ENCODE data around the gene ANO9.
"Not testable (repeated sequence)": the region's sequence is repeated elsewhere in the genome, so short reads cannot be mapped to it uniquely, and the experiment has no call there.

Gene ANO9

GRCh38 chr11:415640-416041, 26.2 kb downstream of the ANO9 start:
- no peak for DNase-seq (ENCODE audit: low read depth)

DNA sequence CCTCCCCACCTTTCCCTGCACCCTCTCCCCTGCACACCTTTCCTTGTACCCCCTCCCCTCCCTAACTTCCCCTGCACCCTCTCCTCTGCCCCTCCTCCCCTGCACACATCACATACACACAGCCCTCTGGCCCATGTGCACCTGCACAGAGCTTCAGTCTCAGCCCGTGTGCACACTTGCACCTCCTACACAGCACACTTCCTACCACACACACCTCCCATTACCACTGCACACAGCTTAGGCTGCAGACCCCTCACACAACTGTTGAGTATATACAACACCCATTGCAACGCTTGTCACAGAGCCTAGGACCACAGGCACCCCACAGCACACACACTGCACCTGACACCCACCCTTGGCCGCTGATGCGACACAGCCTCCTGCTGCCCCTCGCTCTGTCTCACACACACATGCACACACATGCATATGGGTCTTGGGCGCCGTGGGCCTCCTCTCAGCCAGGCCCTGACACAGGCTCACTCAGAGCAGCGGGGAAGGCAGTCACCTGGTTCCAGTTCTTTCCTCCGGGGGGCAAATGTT, 27.4 kb downstream of the ANO9 start:
- DNase-seq (ENCODE audit: low read depth) = no peak

DNA sequence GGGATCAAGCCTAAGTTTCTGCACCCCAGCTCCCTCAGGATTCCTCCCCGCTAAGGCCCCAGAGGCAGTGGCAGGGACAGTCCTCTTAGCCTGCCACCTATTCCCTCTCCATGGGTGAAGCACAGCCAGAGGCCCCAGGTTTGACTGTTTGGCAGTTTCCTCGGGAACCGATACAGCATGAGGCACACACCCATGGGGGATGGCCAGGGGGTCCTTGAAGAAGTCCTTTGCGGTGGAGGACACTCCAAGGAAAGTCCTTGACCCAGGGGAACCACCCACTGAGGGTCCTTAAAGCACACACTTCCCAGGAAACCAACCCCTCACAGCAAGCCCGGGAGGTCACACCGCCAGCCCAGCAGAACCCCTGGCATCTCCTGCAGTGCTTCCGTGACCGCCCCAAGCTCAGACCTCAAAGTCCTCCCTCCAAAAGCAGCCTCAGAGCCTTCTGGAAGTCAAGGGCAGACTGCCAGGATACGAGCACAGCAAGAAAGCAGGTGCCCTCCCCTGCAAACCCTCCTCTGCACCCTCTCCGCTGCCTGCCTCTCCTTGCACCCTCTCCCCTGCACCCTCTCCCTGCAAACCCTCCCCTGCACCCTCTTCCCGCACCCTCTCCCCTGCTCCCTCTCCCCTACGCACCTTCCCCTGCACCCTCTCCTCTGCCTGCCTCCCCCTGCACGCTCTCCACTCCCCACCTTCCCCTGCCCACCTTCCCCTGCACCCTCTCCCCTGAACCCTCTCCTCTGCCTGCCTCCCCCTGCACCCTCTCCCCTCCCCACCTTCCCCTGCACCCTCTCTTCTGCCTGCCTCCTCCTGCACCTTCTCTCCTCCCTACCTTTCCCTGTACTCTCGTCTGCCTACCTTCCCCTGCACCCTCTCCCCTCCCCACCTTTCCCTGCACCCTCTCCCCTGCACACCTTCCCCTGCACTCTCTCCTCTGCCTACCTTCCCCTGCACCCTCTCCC, 28.4 kb downstream of the ANO9 start:
- DNase-seq (ENCODE audit: low read depth) = peak; percentile 19

DNA sequence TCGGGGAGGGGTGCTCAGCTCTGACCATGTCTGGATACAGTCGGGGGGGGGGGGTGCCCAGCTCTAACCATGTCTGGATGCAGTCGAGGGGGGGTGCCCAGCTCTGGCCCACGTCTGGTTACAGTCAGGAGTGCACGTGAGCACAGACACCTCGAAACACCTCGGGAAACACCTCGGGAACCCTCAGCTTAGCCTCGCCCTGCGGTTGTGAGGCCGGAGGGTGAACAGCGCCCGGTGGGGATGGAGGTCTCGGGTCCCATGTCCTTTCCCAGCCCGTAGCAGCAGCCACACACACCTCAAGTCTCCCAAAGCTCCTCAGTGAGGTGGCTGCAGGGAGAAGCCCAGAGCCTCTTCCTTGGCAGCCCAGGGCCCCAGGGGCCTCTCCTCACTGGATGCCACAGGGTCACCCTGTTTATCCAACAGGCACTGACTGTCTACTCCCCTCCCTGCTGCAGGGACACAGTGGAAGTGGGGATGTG, 29.1 kb downstream of the ANO9 start:
- DNase-seq (ENCODE audit: low read depth) = no peak

DNA sequence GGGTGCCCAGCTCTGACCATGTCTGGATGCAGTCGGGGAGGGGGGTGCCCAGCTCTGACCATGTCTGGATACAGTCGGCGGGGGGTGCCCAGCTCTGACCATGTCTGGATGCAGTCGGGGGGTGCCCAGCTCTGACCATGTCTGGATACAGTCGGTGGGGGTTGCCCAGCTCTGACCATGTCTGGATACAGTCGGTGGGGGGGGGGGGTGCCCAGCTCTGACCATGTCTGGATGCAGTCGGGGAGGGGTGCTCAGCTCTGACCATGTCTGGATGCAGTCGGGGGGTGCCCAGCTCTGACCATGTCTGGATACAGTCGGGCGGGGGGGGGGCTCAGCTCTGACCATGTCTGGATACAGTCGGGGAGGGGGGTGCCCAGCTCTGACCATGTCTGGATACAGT, 30.3 kb downstream of the ANO9 start:
- not testable (repeated sequence) for DNase-seq (ENCODE audit: low read depth)

GRCh38 chr11:410711-411110, 31.1 kb downstream of the ANO9 start:
- not testable (repeated sequence) for DNase-seq (ENCODE audit: low read depth)

- DNase-seq (ENCODE audit: low read depth) = no peak
Measured at GRCh38 chr11:409600-410483, 32.0 kb downstream of the ANO9 start.

DNA sequence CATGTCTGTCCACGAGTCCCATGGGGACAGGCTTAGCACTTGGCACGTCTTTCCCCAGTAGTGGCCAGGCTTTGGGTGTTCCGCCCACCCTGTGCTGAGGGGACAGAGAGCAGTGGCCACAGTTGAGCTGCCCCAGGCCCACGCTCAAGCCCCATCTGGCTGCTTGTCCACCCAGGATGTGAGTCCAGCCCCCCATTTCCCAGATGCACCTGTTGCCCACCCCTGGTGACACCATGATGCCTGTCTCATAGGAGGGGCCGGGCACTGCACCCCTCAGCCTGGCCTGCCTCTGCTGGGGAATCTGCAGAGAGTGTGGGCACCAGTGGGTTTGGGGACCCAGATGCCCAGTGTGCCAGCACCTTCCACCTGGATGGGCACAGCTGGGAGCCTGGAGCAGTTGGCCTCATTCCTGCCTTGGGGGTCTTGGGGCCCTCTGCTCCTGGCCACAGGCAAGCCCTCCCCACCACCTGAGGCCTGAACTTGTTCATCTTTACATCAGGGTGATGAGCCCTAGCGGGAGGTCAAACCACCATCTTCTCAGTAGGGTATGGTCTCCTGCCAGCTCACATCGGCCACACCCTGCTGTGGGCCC, 32.7 kb downstream of the ANO9 start:
- DNase-seq (ENCODE audit: low read depth) = no peak

DNA sequence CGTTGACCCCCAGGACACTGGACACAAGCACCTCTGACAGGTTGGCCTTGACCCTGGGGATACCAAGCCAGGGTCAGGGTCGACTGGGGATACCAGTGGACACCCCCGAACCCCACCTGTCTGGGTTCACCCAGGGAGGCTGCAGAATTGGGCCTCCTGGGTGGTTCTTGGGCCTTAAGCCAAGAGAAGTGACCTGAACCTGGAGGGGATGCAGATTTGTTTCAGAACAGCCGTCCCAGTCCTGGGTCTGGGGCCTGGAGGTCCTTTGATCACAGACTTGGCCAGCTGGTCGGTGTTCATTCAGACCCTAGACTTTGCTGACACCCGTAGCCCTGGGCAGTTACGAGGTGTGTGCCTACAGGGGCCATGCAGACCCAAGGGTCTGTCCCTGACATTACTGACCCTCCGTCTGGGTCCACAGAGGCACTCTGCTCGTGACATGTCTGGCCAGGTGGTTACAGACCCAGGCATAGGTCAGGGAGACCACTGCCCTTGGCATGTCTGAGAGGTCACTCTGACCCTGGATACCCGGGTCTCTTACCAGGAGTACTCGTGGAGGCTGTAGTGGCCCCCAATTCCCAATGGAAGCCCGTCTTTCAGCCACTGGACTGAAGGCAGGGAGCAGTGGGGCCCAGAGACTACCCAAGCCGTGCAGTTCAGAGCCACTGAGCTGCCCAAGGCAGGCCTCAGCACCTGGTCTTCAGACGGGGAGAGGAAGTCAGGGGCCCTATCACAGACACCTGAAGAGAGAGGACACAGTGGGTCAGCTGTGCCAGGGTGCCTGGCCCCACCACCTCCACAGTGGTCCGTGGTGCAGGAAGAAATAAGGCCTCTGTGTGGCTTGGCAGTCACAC, 33.4 kb downstream of the ANO9 start:
- DNase-seq (ENCODE audit: low read depth) = no peak

GRCh38 chr11:407651-408123, 34.1 kb downstream of the ANO9 start:
- no peak for DNase-seq (ENCODE audit: low read depth)

DNA sequence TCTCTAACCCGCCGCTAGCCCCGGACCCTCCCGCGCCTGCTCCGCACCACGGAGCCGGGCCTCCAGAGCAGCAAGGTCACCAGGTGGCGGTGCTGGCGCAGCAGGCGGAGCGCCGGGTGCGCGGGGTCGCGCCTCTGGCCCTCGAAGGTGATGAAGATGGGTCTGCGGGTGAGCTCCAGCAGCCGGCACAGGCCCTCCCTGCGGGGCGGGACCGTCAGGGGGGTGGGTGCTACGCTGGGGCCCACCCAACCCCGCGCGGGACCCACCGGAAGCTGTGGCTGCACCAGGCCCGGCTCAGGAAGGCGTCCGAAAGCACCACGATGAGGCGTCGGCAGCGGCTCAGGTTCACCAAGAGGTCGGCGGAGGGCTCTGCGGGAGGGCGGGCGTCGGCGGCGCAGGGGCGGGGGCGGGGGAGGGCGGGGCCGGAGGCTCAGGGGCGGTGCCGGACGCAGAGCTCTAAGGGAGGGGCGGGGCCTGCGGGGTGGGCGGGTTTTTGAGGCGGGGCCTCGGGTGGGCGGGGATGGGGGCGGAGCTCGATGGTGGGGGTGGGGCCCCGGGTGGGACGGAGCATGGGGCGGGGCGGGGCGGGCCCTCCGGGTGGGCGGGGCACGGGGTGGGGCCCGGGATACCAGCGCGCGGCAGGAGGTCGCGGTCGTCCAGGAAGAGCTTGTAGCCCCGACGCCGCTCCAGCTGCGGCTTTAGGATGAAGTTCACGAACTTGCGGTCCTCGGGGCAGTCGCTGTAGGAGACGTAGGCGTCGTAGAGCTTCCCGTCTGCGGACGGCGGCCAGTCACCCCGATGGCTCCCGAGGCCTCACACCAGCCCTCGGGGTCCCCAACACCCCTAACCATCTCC, 34.8 kb downstream of the ANO9 start:
- peak; percentile 90 for DNase-seq (ENCODE audit: low read depth)

- DNase-seq (ENCODE audit: low read depth) = no peak
Measured at GRCh38 chr11:405954-406795, 35.6 kb downstream of the ANO9 start.

- peak; percentile 16 for DNase-seq (ENCODE audit: low read depth)
Measured at GRCh38 chr11:405323-405953, 36.4 kb downstream of the ANO9 start.

DNA sequence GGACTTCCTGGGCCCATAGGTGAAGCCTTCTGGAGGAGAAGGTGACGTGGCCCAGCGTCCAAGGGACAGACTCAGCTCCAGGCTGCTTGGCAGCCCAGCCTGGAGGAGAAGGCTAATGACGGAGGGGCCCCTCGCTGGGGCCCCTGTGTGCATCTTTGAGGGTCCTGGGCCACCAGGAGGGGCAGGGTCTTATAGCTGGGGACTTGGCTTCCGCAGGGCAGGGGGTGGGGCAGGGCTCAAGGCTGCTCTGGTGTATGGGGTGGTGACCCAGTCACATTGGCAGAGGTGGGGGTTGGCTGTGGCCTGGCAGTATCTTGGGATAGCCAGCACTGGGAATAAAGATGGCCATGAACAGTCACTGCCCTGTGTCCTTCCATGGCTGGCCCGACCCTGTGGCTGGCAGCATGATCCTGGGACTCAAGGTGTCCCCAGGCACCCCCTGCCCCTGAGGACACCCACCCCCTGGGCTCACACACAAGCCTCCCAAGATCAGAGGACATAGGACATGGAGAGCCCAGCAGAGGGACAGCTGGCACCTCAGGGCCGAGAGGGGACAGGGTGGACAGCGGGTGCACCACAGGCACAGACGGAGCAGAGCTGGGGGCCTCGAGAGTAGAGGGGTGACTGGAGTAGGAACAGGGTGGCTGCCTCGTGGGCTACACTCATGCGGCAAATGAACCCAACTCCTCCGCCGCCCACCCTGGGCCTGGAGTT, 37.1 kb downstream of the ANO9 start:
- no peak for DNase-seq (ENCODE audit: low read depth)

DNA sequence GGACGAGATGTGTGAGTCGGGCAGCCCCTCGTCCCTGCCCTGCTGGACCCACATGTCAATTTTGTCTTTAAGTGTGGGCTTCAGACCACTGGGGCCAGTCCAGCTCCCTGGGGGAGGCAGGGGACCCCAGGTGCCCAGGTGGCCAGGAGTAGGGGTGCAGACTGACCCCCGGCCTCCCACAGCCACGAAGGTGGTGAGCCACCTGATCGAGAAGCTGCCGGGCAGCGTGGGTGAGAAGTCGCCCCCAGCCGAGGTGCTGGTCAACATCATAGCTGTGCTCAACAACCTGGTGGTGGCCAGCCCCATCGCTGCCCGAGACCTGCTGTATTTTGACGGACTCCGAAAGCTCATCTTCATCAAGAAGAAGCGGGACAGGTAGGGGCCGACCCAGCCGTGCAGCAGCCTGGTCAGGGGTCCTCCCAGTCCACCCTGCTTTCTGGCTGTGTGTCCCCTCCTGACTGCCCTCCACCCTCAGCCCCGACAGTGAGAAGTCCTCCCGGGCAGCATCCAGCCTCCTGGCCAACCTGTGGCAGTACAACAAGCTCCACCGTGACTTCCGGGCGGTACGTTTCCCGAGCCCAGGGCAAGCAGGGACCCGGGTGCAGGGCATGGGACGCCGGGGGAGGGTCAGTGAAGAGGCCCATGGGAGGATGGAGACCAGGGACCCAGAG, 37.9 kb downstream of the ANO9 start:
- DNase-seq (ENCODE audit: low read depth) = no peak

DNA sequence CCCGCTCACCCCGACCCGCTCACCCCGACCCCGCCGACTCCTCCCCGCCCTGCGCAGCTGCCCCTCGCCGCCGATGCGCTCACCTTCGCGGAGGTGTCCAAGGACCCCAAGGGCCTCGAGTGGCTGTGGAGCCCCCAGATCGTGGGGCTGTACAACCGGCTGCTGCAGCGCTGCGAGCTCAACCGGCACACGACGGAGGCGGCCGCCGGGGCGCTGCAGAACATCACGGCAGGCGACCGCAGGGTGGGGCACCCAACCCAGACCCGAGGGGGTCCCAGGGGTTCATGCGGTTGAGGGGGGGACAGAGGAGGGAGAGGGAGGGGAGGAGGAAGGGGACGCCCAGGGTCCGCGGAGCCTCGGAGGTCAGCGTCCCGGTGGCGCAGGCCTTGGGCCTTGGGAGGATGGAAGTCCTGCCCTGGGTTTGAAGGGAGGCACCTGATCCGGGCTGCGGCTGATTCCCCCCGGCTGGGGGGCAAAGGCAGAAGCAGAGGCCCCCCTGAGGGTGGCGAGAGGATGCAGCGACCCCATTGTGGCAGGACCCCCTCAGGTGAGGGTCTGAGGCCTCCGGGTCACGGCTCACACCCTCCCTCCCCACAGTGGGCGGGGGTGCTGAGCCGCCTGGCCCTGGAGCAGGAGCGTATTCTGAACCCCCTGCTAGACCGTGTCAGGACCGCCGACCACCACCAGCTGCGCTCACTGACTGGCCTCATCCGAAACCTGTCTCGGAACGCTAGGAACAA, 38.6 kb downstream of the ANO9 start:
- no peak for DNase-seq (ENCODE audit: low read depth)

- DNase-seq (ENCODE audit: low read depth) = not testable (repeated sequence)
Measured at GRCh38 chr11:401196-401595, 40.6 kb downstream of the ANO9 start.
